ENCODE results near the gene ZEB1. TPM values are rescaled to one million over a fixed set of nuclear protein-coding genes. Genes with fewer than 3 reads are reported as not detected.

Gene ZEB1
- total and polyA plus RNA-seq, 12 donors: 10.6 to 125 (median 96.4) TPM

GRCh38 chr10:31419394-31420063, 100.5 kb downstream of the ZEB1 start:
- WGBS, 2 donors: 51 to 67% methylated on average over 4 of the region's 4 CpGs
- Histone ChIP-seq H3K4me1 (peaks cover 3 to 78% (median 56%) of the 10 kb centered on the region in 9 donors), H3K27ac (peak overlapping the region in 8 of 10 donors; percentile 3 to 59 (median 24)), H3K36me3 (no peaks in the 10 kb centered on the region), H3K4me3 (no peak overlapping the region), H3K27me3 (no peaks in the 10 kb centered on the region), H3K9me3 (no peaks in the 10 kb centered on the region)
- no peak for TF ChIP-seq CTCF (IDR thresholded peaks at IDR 0.05)
- ATAC-seq (peak; percentile 52 to 96 (median 78)), DNase-seq (no peak)
- intact Hi-C loops (cut with DNase I): no loop called here

- DNase-seq (no peak), ATAC-seq (no peak)
- no peaks in the 10 kb centered on the region for H3K36me3 ChIP-seq
- WGBS, 2 donors: 48 to 76% methylated on average over 1 of the region's 1 CpG
- H3K4me1 ChIP-seq: peaks cover 8 to 88% (median 67%) of the 10 kb centered on the region in 9 donors
- intact Hi-C loops (cut with DNase I): no loop called here
- no peaks in the 10 kb centered on the region for H3K27me3 ChIP-seq
- H3K4me3 ChIP-seq: no peak overlapping the region
- peak overlapping the region in 4 of 10 donors; percentile 0 to 27 (median 10) for H3K27ac ChIP-seq
- no peak for TF ChIP-seq CTCF (IDR thresholded peaks at IDR 0.05)
- no peaks in the 10 kb centered on the region for H3K9me3 ChIP-seq
These were observed 102.3 kb downstream of the ZEB1 start for GRCh38 chr10:31421322-31421721.

- 97 to 100% methylated on average over 2 of the region's 2 CpGs for WGBS, 2 donors
- intact Hi-C loops (cut with DNase I): no loop called here
These were observed 103.6 kb downstream of the ZEB1 start for GRCh38 chr10:31422634-31423033.

GRCh38 chr10:31424473-31424872, 105.5 kb downstream of the ZEB1 start:
- Histone ChIP-seq H3K4me3 (no peak overlapping the region), H3K4me1 (peaks cover 8 to 81% (median 70%) of the 10 kb centered on the region in 9 donors), H3K27me3 (no peaks in the 10 kb centered on the region), H3K36me3 (no peaks in the 10 kb centered on the region), H3K9me3 (peaks cover 0 to 17% (median 0%) of the 10 kb centered on the region in 11 donors), H3K27ac (peak overlapping the region in 7 of 10 donors; percentile 2 to 75 (median 62))
- intact Hi-C loops (cut with DNase I): no loop called here
- ATAC-seq (no peak), DNase-seq (no peak)
- 36% methylated on average over 1 of the region's 1 CpG for WGBS, 2 donors
- TF ChIP-seq CTCF (IDR thresholded peaks at IDR 0.05): no peak

More at GRCh38 chr10:31422634-31423033, 103.6 kb downstream of the ZEB1 start:
- no peaks in the 10 kb centered on the region for H3K27me3 ChIP-seq
- peaks cover 0 to 2% (median 0%) of the 10 kb centered on the region in 11 donors for H3K9me3 ChIP-seq
- H3K4me1 ChIP-seq: peaks cover 8 to 95% (median 79%) of the 10 kb centered on the region in 9 donors
- H3K4me3 ChIP-seq: no peak overlapping the region
- ATAC-seq: no peak
- no peak for DNase-seq
- no peak overlapping the region for H3K27ac ChIP-seq
- TF ChIP-seq CTCF (IDR thresholded peaks at IDR 0.05): no peak
- no peaks in the 10 kb centered on the region for H3K36me3 ChIP-seq

All from heart right ventricle (tissue), 16 donors.